Lower leg skin (tissue), 4 donors: ENCODE data around the gene GPR63. TPM values are rescaled to one million over a fixed set of nuclear protein-coding genes. Genes with fewer than 3 reads are reported as not detected.

Experiments
- DNase-seq, 2 donors: peaks; one replicate each; pipeline ENCODE4 v3.0.0-alpha.2; 2019; ENCODE audit warnings: low spot score in 2 of 2
- H3K4me3 ChIP-seq: fragments of 200-600 bp; sonication (generic); 2 replicates; pipeline ENCODE4 v1.5.1; 2017; ENCODE audit warnings: mild to moderate bottlenecking, low read depth; ENCODE audit not compliant: poor library complexity, severe bottlenecking
- CTCF ChIP-seq, 3 donors: fragments of 450-650 bp; IDR thresholded peaks; one replicate each; pipeline ENCODE4 v1.5.1; 2016; ENCODE audit warnings: antibody characterized with exemption in 3 of 3, mild to moderate bottlenecking in 3 of 3, moderate library complexity in 2 of 3
- POLR2A ChIP-seq, 2 donors: fragments of 450-650 bp; IDR thresholded peaks; one replicate each; pipeline ENCODE4 v1.6.1; 2016 to 2017; ENCODE audit warnings: antibody characterized with exemption in 2 of 2, mild to moderate bottlenecking in 1 of 2, moderate library complexity in 1 of 2
- WGBS, 2 donors: methylation state at CpG; one replicate each; pipeline ENCODE4 v1.1.5; 2018; 5-methylcytosine and 5-hydroxymethylcytosine counted together
- intact Hi-C: fragments of 100-400 bp; cut with DNase I; formaldehyde crosslinking; loops from one replicate; pipeline ENCODE4 v1.15.0; 2023; ENCODE audit warnings: low total_unique reads
- total RNA-seq, 4 donors: library from RNA; depleted of rRNA; stranded (reverse); fragments of >200 nt; gene quantifications; one replicate each; pipeline ENCODE4 v1.1.0, GENCODE V29; 2016

The GPR63 gene
- total RNA-seq, 4 donors from 2014 or later: 0.20 to 0.80 (median 0.48) TPM

GRCh38 chr6:96787846-96788580, 49.3 kb downstream of the GPR63 start:
- WGBS, 2 donors: 73 to 74% methylated on average over 9 of the region's 9 CpGs
- TF ChIP-seq POLR2A (IDR thresholded peaks at IDR 0.05): no peak
- TF ChIP-seq CTCF (IDR thresholded peaks at IDR 0.05): no peak
- intact Hi-C loops: no loop called here
- H3K4me3 ChIP-seq: no peak overlapping the region
- DNase-seq: no peak

GRCh38 chr6:96786336-96786735, 50.9 kb downstream of the GPR63 start:
- intact Hi-C loops: no loop called here
- H3K4me3 ChIP-seq: no peak overlapping the region
- WGBS, 2 donors: 91 to 100% methylated on average over 2 of the region's 2 CpGs
- TF ChIP-seq CTCF (IDR thresholded peaks at IDR 0.05): no peak
- TF ChIP-seq POLR2A (IDR thresholded peaks at IDR 0.05): no peak
- no peak for DNase-seq

- WGBS, 2 donors: 60 to 65% methylated on average over 3 of the region's 3 CpGs
- no peak overlapping the region for H3K4me3 ChIP-seq
- DNase-seq: no peak
- intact Hi-C loops: no loop called here
- no peak for TF ChIP-seq POLR2A (IDR thresholded peaks at IDR 0.05)
Observed at GRCh38 chr6:96784650-96785049, 52.6 kb downstream of the GPR63 start.

GRCh38 chr6:96783307-96783706, 54.0 kb downstream of the GPR63 start:
- no peak for TF ChIP-seq POLR2A (IDR thresholded peaks at IDR 0.05)
- no peak for TF ChIP-seq CTCF (IDR thresholded peaks at IDR 0.05)
- H3K4me3 ChIP-seq: no peak overlapping the region
- DNase-seq: no peak
- intact Hi-C loops: no loop called here
- 92 to 95% methylated on average over 2 of the region's 2 CpGs for WGBS, 2 donors

GRCh38 chr6:96781557-96781956, 55.7 kb downstream of the GPR63 start:
- intact Hi-C loops: no loop called here
- TF ChIP-seq POLR2A (IDR thresholded peaks at IDR 0.05): no peak
- no peak overlapping the region for H3K4me3 ChIP-seq
- no peak for DNase-seq
- WGBS, 2 donors: 57 to 58% methylated on average over 1 of the region's 1 CpG

GRCh38 chr6:96777113-96777512, 60.2 kb downstream of the GPR63 start:
- no peak for DNase-seq
- H3K4me3 ChIP-seq: no peak overlapping the region
- intact Hi-C loops: no loop called here
- TF ChIP-seq POLR2A (IDR thresholded peaks at IDR 0.05): no peak
- no peak for TF ChIP-seq CTCF (IDR thresholded peaks at IDR 0.05)
- 79 to 83% methylated on average over 4 of the region's 4 CpGs for WGBS, 2 donors
